HEK293 (cell line): ENCODE data around the gene DIRAS1.

ENCODE experiments used
- SALL2 ChIP-seq: fragments of 450-650 bp; formaldehyde crosslinking; IDR thresholded peaks from 2 replicates; pipeline ENCODE4 v1.5.0; 2017; ENCODE audit warnings: missing biosample characterization, mild to moderate bottlenecking, missing genetic modification characterization, borderline replicate concordance
- ZNF121 ChIP-seq: fragments of 450-650 bp; formaldehyde crosslinking; IDR thresholded peaks from 2 replicates; pipeline ENCODE4 v1.5.1; 2016; ENCODE audit warnings: missing biosample characterization, missing genetic modification characterization
- ZNF132 ChIP-seq: fragments of 450-650 bp; formaldehyde crosslinking; IDR thresholded peaks from 2 replicates; pipeline ENCODE4 v1.5.1; 2017; ENCODE audit warnings: missing biosample characterization, missing genetic modification characterization, borderline replicate concordance
- ZNF280C ChIP-seq: fragments of 450-650 bp; formaldehyde crosslinking; IDR thresholded peaks from 2 replicates; pipeline ENCODE4 v1.5.1; 2016; ENCODE audit warnings: missing biosample characterization, missing genetic modification characterization
- TF ChIP-seq, protein P1 (sequence below): fragments of 450-650 bp; formaldehyde crosslinking; IDR thresholded peaks from 2 replicates; pipeline ENCODE4 v1.5.1; 2016; ENCODE audit warnings: missing biosample characterization, missing genetic modification characterization

GRCh38 chr19:2711172-2711874 lies 9.8 kb downstream of the DIRAS1 start:
- TF ChIP-seq, protein P1, sequence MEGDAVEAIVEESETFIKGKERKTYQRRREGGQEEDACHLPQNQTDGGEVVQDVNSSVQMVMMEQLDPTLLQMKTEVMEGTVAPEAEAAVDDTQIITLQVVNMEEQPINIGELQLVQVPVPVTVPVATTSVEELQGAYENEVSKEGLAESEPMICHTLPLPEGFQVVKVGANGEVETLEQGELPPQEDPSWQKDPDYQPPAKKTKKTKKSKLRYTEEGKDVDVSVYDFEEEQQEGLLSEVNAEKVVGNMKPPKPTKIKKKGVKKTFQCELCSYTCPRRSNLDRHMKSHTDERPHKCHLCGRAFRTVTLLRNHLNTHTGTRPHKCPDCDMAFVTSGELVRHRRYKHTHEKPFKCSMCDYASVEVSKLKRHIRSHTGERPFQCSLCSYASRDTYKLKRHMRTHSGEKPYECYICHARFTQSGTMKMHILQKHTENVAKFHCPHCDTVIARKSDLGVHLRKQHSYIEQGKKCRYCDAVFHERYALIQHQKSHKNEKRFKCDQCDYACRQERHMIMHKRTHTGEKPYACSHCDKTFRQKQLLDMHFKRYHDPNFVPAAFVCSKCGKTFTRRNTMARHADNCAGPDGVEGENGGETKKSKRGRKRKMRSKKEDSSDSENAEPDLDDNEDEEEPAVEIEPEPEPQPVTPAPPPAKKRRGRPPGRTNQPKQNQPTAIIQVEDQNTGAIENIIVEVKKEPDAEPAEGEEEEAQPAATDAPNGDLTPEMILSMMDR (tag by site-specific recombination) = no peak
- TF ChIP-seq ZNF280C (tag by site-specific recombination) (no peak), SALL2 (no peak), ZNF132 (no peak), ZNF121 (tag by site-specific recombination) (no peak)
